Colonic mucosa (tissue), 4 donors: ENCODE measurements around the gene OLFML2B. TPM values are rescaled to one million over a fixed set of nuclear protein-coding genes. Genes with fewer than 3 reads are reported as not detected.

Source experiments
- DNase-seq: peaks from one replicate; pipeline ENCODE4 v3.0.0-alpha.2; 2020
- H3K27ac ChIP-seq: fragments of 200-600 bp; one replicate; pipeline ENCODE4 v1.8.0; 2021
- H3K27me3 ChIP-seq: fragments of 200-600 bp; one replicate; pipeline ENCODE4 v1.8.0; 2021
- H3K36me3 ChIP-seq: fragments of 200-600 bp; one replicate; pipeline ENCODE4 v1.8.0; 2021
- H3K4me1 ChIP-seq: fragments of 200-600 bp; one replicate; pipeline ENCODE4 v1.8.0; 2021; ENCODE audit warnings: mild to moderate bottlenecking
- H3K4me3 ChIP-seq: fragments of 200-600 bp; one replicate; pipeline ENCODE4 v1.8.0; 2021
- H3K9ac ChIP-seq, 2 donors: one replicate each; pipeline ENCODE4 v1.7.0; 2013; ENCODE audit warnings: control low read depth in 2 of 2, low read depth in 2 of 2, low read length in 2 of 2
- H3K9me3 ChIP-seq: fragments of 200-600 bp; one replicate; pipeline ENCODE4 v1.8.0; 2021
- intact Hi-C: fragments of 100-400 bp; cut with DNase I; formaldehyde crosslinking; loops from one replicate; pipeline ENCODE4 v1.14.1; 2022
- total RNA-seq, 2 donors: library from RNA; stranded (reverse); fragmentation: NEBNext Ultra II Directional in 1 of 2; extraction: Animal tissue kit (Norgen Biotek cat#: 25700) in 1 of 2; gene quantifications; one replicate each; pipeline ENCODE4 v1.2.1, GENCODE V29; 2021
- TF ChIP-seq, protein P1 (sequence below): fragments of 200-600 bp; IDR thresholded peaks from one replicate; pipeline ENCODE4 v1.8.0; 2022; ENCODE audit warnings: antibody characterized with exemption, mild to moderate bottlenecking
- donor health status: healthy.
- donor health status: DM: no; HTN: no; CAD: no.
- donor health status: DM: no; HTN: no; CAD: no.

The OLFML2B gene
- total RNA-seq, 2 donors from 2014 or later: 0.57 to 5.2 TPM

DNA sequence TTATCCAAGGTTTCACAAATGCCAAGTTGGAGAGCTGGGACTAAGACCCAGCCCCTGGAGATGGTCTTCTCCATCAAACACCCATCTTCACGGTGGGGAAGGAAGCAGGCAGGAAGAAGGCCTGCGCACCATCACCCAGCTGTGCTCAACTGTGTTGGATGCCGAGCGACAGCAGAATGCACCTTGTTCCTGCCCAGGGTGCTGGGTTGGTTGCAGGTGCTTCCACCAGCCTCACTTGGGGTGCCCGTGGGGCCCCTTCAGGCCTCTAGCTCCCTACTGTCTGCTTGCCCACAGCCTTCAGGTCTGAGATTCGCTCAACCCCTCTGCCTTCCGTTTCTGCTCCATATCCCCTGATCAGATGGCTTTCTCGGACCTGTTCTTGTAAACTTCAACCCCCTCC, 42.5 kb downstream of the OLFML2B start:
- Histone ChIP-seq H3K4me1 (no peaks in the 10 kb centered on the region), H3K9me3 (no peaks in the 10 kb centered on the region), H3K27me3 (no peaks in the 10 kb centered on the region), H3K36me3 (no peaks in the 10 kb centered on the region), H3K4me3 (no peak overlapping the region), H3K27ac (no peak overlapping the region), H3K9ac (no peak overlapping the region)
- TF ChIP-seq, protein P1, sequence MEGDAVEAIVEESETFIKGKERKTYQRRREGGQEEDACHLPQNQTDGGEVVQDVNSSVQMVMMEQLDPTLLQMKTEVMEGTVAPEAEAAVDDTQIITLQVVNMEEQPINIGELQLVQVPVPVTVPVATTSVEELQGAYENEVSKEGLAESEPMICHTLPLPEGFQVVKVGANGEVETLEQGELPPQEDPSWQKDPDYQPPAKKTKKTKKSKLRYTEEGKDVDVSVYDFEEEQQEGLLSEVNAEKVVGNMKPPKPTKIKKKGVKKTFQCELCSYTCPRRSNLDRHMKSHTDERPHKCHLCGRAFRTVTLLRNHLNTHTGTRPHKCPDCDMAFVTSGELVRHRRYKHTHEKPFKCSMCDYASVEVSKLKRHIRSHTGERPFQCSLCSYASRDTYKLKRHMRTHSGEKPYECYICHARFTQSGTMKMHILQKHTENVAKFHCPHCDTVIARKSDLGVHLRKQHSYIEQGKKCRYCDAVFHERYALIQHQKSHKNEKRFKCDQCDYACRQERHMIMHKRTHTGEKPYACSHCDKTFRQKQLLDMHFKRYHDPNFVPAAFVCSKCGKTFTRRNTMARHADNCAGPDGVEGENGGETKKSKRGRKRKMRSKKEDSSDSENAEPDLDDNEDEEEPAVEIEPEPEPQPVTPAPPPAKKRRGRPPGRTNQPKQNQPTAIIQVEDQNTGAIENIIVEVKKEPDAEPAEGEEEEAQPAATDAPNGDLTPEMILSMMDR: no peak
- DNase-seq: no peak
- intact Hi-C loops: no loop called here

DNA sequence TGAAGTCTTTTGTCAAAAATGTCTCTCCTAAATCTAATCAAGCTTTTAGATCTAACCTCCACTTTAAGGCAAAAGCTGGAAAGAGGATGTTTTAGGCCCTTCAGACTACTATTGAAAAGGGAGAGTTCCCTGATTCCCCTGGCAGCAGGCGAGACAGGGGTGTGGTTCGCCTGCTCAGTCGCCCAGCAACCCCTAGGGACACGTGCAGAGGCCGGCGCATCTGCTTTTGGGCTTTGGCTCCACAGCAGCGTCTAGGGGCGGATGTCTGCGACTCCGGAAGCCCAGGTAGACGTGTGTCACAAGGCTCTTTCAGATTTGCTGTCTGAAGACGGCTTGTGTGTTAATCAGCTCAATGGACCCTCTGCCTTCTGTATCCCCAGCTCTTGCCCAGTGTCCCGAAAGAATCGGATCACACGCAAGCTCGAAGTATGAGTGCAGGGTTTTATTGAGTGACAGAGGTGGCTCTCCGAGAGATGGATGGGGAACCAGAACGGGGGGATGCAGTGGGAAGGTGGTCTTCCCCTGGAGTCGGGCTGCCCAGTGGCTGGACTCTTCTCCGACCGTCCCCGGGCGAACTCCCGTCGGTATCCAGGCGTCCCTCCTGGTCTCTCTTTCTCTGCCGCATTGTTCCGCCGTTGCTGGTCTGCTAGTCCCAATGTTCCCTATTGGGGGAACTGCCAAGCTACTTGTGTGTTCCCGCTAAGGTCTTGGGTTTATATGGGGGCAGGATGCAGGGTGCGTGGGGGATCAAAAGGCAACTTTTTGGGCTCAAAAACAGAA, 45.5 kb downstream of the OLFML2B start:
- no peaks in the 10 kb centered on the region for H3K9me3 ChIP-seq
- intact Hi-C loops: no loop called here
- no peak overlapping the region for H3K9ac ChIP-seq
- DNase-seq: no peak
- H3K27ac ChIP-seq: no peak overlapping the region
- TF ChIP-seq, protein P1: no peak
- H3K4me1 ChIP-seq: no peaks in the 10 kb centered on the region
- no peaks in the 10 kb centered on the region for H3K27me3 ChIP-seq
- H3K36me3 ChIP-seq: no peaks in the 10 kb centered on the region
- no peak overlapping the region for H3K4me3 ChIP-seq

DNA sequence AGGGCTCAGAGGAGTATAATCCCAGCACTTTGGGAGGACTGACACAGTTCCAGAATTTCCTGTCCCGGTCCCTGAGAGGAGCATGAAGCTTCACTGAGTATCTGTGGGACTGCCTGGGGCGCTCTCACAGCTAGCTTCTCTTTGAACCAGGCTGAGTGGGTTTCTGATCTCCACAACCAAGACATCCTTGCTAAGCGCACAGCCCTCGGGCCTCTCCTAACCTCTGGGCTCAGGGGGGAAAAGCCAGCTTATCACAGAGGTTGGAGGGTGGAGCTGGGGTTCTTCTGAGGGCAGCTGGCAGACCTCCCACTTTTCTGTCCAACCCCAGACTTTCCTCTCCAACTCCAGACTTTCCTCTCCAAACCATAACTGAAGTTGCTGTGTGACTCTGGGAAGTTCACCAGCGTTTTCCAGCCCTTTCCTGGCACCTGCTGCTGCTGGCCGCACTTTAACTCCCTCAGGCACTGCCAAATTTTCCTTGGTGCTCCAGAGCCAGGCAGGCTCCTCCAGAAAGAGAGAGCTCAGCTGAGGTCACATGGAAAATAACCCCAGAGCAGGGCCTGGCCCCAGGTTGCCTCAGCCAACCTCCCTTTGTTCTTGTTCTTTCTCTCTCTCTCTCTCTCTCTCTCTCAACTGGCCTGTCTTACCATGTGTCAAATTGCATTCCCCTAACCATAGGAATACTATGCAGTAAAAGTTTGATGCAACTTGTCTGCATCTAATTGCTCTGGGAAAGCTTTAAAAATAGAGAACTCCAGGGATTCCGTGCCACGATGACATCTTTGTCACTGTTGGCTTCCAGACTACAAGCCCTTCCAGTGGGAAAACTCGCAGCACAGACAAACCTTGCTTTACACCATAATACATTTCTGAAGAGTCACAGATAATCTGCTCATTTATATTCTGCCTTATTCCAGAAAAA, 49.5 kb downstream of the OLFML2B start:
- intact Hi-C loops: no loop called here
- Histone ChIP-seq H3K27ac (no peak overlapping the region), H3K4me1 (no peaks in the 10 kb centered on the region), H3K27me3 (no peaks in the 10 kb centered on the region), H3K4me3 (no peak overlapping the region), H3K9ac (no peak overlapping the region), H3K9me3 (no peaks in the 10 kb centered on the region), H3K36me3 (no peaks in the 10 kb centered on the region)
- DNase-seq: no peak
- TF ChIP-seq, protein P1: no peak

DNA sequence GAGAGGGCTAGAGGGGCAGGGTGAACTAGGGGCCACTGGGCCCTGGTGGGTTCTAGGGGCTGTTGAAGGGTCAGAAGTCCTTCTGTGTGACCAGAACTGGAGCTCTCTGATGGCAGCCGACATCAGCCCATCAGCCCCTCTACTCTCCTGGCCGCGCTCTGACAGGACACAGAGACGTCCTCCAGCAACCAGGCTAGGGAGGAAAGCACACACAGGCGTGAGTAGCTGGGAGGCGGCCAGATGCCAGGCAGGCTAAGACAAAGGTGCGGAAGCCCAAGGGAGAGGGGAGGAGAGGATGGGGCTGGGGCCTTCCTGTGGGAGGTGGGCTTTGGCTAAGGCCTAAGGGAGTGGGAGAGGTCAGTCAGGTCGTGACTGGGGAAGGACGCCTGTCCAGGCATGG, 50.8 kb downstream of the OLFML2B start:
- Histone ChIP-seq H3K4me3 (no peak overlapping the region), H3K27me3 (no peaks in the 10 kb centered on the region), H3K36me3 (no peaks in the 10 kb centered on the region), H3K27ac (no peak overlapping the region), H3K9me3 (no peaks in the 10 kb centered on the region), H3K4me1 (no peaks in the 10 kb centered on the region), H3K9ac (no peak overlapping the region)
- no peak for DNase-seq
- intact Hi-C loops: no loop called here
- TF ChIP-seq, protein P1: no peak

DNA sequence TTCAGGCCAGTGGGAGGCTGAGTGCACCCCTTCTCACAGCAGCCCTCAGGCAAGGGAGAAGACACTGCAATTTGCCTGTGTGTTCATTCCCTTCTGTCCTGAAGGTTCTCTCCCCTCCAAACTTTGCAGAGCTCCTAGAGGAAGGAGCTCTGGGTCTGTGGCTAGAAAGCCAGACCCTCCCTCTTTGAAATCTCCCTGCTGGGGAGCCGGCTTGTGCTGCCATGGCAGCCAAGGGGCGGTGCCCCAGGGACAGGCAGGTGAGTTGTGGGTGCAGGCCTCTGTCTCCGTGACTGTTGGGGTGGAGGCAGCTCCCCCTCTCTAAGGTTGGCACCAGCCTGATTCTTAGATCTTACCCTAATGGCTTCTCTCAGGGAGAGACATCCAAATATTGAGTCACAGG, 53.0 kb downstream of the OLFML2B start:
- H3K27ac ChIP-seq: no peak overlapping the region
- TF ChIP-seq, protein P1: no peak
- intact Hi-C loops: no loop called here
- H3K4me1 ChIP-seq: no peaks in the 10 kb centered on the region
- no peak overlapping the region for H3K4me3 ChIP-seq
- no peaks in the 10 kb centered on the region for H3K9me3 ChIP-seq
- no peak for DNase-seq
- no peaks in the 10 kb centered on the region for H3K27me3 ChIP-seq
- H3K9ac ChIP-seq: no peak overlapping the region
- no peaks in the 10 kb centered on the region for H3K36me3 ChIP-seq
